T-cell (primary cell): ENCODE measurements around the gene SRMS. TPM values are rescaled to one million over a fixed set of nuclear protein-coding genes. Genes with fewer than 3 reads are reported as not detected.
A peak's percentile ranks its signal among the peaks of the same experiment; 100 is the strongest.

Experiments used
- ATAC-seq, 4 experiments: fragments of 200-7000 bp in 3 of 4; fragments of 150-1000 bp in 1 of 4; cut with Tn5 transposase; replicated peaks in 1 of 4; 1 replicate in 3 of 4; 2 replicates in 1 of 4; pipeline ENCODE4 v1.10.0; 2021; ENCODE audit warnings: moderate library complexity in 3 of 4, mild to moderate bottlenecking in 2 of 4, moderate number of reproducible peaks in 1 of 4
- CTCF ChIA-PET, 2 donors: fragments of 300-600 bp; sonication (Branson Sonifier 250); formaldehyde crosslinking; loops; one replicate each; lab custom pipeline; 2022; ENCODE audit warnings: antibody characterized with exemption in 2 of 2; lab: Charles Lee
- POLR2A ChIA-PET, 2 donors: fragments of 300-600 bp; sonication (Branson Sonifier 250); formaldehyde crosslinking; loops; one replicate each; lab custom pipeline; 2022; ENCODE audit warnings: antibody characterized with exemption in 2 of 2; lab: Charles Lee
- DNase-seq, 35 experiments: peaks; one replicate each; pipeline versions ENCODE4 v3.0.0 to v3.0.0-alpha.2; 2013 to 2023
- H3K27ac ChIP-seq: one replicate; pipeline ENCODE4 v1.5.1; 2013; ENCODE audit warnings: low read length
- H3K27me3 ChIP-seq, 2 experiments: replicated peaks in 1 of 2; 1 replicate in 1 of 2; 2 replicates in 1 of 2; pipeline versions ENCODE4 v1.6.1 to v1.7.0; 2013; ENCODE audit warnings: low read length in 1 of 2, mixed read lengths in 1 of 2; ENCODE audit not compliant: control insufficient read depth in 2 of 2, insufficient read depth in 2 of 2; ENCODE audit errors: extremely low read depth in 1 of 2
- H3K36me3 ChIP-seq, 2 donors: 1 replicate in 1 of 2; 2 replicates in 1 of 2; pipeline versions ENCODE4 v1.6.1 to v1.7.0; 2013; ENCODE audit warnings: low read length in 1 of 2; ENCODE audit not compliant: control insufficient read depth in 2 of 2, insufficient read depth in 1 of 2; ENCODE audit errors: extremely low read depth in 1 of 2
- H3K4me1 ChIP-seq, 2 experiments: 1 replicate in 1 of 2; 2 replicates in 1 of 2; pipeline versions ENCODE4 v1.6.1 to v1.7.0; 2013; ENCODE audit warnings: low read length in 2 of 2, mixed read lengths in 1 of 2; ENCODE audit not compliant: insufficient read depth in 2 of 2, control insufficient read depth in 1 of 2; ENCODE audit errors: extremely low read depth in 1 of 2
- H3K4me3 ChIP-seq, 2 donors: 1 replicate in 1 of 2; 2 replicates in 1 of 2; pipeline versions ENCODE4 v1.5.1 to v1.7.0; 2013; ENCODE audit warnings: mild to moderate bottlenecking in 2 of 2, low read length in 1 of 2, moderate library complexity in 1 of 2; ENCODE audit not compliant: control insufficient read depth in 1 of 2; ENCODE audit errors: extremely low read depth in 1 of 2
- H3K9me3 ChIP-seq: 2 replicates; pipeline ENCODE4 v1.7.0; 2013
- H3K27ac Mint-ChIP-seq, 2 donors: one replicate each; pipeline ENCODE4 v1.8.0; 2020 to 2021; ENCODE audit warnings: mild to moderate bottlenecking in 2 of 2, mixed read lengths in 2 of 2
- H3K27me3 Mint-ChIP-seq, 2 donors: one replicate each; pipeline ENCODE4 v1.8.0; 2021 to 2022; ENCODE audit warnings: mixed read lengths in 2 of 2
- H3K36me3 Mint-ChIP-seq: one replicate; pipeline ENCODE4 v1.8.0; 2021; ENCODE audit warnings: mixed read lengths
- H3K4me1 Mint-ChIP-seq, 3 donors: one replicate each; pipeline ENCODE4 v1.8.0; 2020 to 2022; ENCODE audit warnings: mixed read lengths in 3 of 3, mild to moderate bottlenecking in 1 of 3
- H3K4me3 Mint-ChIP-seq, 3 donors: one replicate each; pipeline ENCODE4 v1.8.0; 2020 to 2022; ENCODE audit warnings: mild to moderate bottlenecking in 3 of 3, mixed read lengths in 3 of 3, moderate library complexity in 3 of 3
- H3K9me3 Mint-ChIP-seq, 3 donors: one replicate each; pipeline ENCODE4 v1.8.0; 2020 to 2022; ENCODE audit warnings: mixed read lengths in 3 of 3
- WGBS: methylation state at CpG from one replicate; pipeline ENCODE4 v1.1.5; 2013; ENCODE audit warnings: missing lambda C conversion rate; ENCODE audit not compliant: insufficient coverage; 5-methylcytosine and 5-hydroxymethylcytosine counted together
- total RNA-seq, 35 experiments: library from RNA in 6 of 35; stranded (reverse) in 6 of 35; fragments of 120-200 nt in 1 of 35; gene quantifications; one replicate each; pipeline versions ENCODE4 v1.2.1 to v1.2.4 and lab custom pipeline; 2013 to 2026

Gene SRMS
- total RNA-seq, 5 donors from 2014 or later (not counting 1 experiment from before 2014, with no cell fraction given) = not detected

DNA sequence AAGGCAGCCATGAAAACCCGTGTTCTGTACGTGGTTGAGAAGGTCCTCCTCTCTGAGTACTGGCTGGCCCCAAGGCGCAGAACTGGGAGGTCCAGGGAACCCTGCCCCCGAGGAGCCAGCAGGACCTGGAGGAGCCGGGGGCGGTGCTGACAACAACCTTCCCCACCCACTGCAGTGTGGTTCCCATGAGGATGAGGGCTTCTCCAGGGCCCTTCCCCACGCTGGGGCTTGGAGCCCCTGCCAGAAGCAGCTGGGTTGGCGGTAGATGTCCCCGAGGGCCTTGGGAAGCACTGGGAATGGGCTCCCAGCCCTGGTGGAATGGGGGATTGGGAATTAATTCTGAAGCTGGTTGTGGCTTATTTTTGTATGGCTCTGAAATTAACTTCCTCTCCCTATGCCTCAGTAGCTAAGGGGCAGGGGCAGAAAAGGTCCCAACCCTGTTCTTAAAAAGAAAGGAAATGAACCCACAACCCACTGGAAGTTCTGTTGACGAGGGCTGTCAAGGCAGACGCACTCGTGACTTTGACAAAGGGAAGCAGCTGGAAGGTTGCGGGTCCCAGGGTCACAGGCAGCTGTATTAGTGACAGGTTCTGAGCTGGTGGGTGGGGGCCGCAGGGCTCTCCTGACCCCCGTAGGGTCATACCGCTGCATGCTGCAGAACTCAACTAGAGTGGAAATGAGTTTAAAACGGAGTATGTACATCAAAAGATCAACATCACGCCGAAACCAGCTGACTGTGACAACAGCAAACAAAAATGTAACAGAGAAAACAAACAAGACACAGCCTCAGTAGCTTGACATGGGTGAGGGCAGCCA is 40.4 kb upstream of the SRMS start:
- ChIA-PET POLR2A (no interaction called here), CTCF (no interaction called here)
- ATAC-seq = peak; percentile 17 to 86 (median 54)
- no peaks in the 10 kb centered on the region for H3K9me3 ChIP-seq
- H3K27ac ChIP-seq = no peak overlapping the region
- WGBS = 61% methylated on average over 6 of the region's 19 CpGs
- no peak overlapping the region for H3K4me3 ChIP-seq
- H3K4me3 Mint-ChIP-seq = peak overlapping the region in 1 of 3 donors; percentile 65
- H3K36me3 ChIP-seq = peaks cover 18 to 35% of the 10 kb centered on the region in 2 donors
- H3K4me1 ChIP-seq = peaks cover 2 to 21% of the 10 kb centered on the region in 2 experiments
- H3K4me1 Mint-ChIP-seq = peaks cover 12 to 21% (median 13%) of the 10 kb centered on the region in 3 donors
- no peaks in the 10 kb centered on the region for H3K9me3 Mint-ChIP-seq
- peaks cover 32% of the 10 kb centered on the region for H3K36me3 Mint-ChIP-seq
- H3K27me3 ChIP-seq = no peaks in the 10 kb centered on the region
- DNase-seq = peak in 15 of 35 experiments; percentile 14 to 57 (median 37)
- peak overlapping the region in 1 of 2 donors; percentile 66 for H3K27ac Mint-ChIP-seq
- H3K27me3 Mint-ChIP-seq = no peaks in the 10 kb centered on the region

- peaks cover 29% of the 10 kb centered on the region for H3K36me3 Mint-ChIP-seq
- CTCF ChIA-PET = no interaction called here
- ATAC-seq = no peak
- Histone ChIP-seq H3K9me3 (no peaks in the 10 kb centered on the region), H3K27me3 (no peaks in the 10 kb centered on the region), H3K4me1 (peaks cover 2 to 21% of the 10 kb centered on the region in 2 experiments), H3K4me3 (no peak overlapping the region), H3K27ac (no peak overlapping the region), H3K36me3 (peaks cover 11 to 28% of the 10 kb centered on the region in 2 donors)
- POLR2A ChIA-PET = no interaction called here
- peak overlapping the region in 1 of 3 donors; percentile 65 for H3K4me3 Mint-ChIP-seq
- no peak for DNase-seq
- H3K27ac Mint-ChIP-seq = no peak overlapping the region
- no peaks in the 10 kb centered on the region for H3K27me3 Mint-ChIP-seq
- H3K9me3 Mint-ChIP-seq = no peaks in the 10 kb centered on the region
- WGBS = 94% methylated on average over 5 of the region's 12 CpGs
- H3K4me1 Mint-ChIP-seq = peaks cover 12 to 21% (median 13%) of the 10 kb centered on the region in 3 donors
Observed at GRCh38 chr20:63587256-63587655, 39.7 kb upstream of the SRMS start.

DNA sequence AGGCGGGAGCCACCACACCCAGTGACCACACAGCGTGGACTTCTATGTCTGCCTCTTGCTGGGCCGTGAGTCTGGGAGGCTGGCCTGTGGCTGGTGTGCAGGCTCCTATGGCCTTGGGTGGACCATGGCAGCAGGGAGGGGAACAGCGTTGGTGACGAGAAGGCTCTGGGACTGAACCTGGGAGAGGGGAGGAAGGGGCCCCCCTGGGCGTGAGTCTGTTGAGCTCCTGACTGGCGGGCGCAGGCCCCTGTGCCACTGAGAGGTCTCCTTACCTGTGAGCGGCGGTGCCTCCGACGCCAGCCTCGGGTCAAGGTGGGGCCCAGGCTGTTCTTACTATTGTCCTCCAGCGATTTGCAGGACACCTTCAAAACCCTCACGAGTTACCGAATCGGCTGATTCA is 39.2 kb upstream of the SRMS start:
- Histone ChIP-seq H3K27ac (no peak overlapping the region), H3K4me1 (peaks cover 2 to 21% of the 10 kb centered on the region in 2 experiments), H3K36me3 (peaks cover 8 to 23% of the 10 kb centered on the region in 2 donors), H3K4me3 (no peak overlapping the region), H3K27me3 (no peaks in the 10 kb centered on the region), H3K9me3 (no peaks in the 10 kb centered on the region)
- ChIA-PET POLR2A (no interaction called here), CTCF (no interaction called here)
- DNase-seq (no peak), ATAC-seq (no peak)
- Mint-ChIP-seq H3K4me1 (peaks cover 12 to 21% (median 13%) of the 10 kb centered on the region in 3 donors), H3K9me3 (no peaks in the 10 kb centered on the region), H3K27ac (no peak overlapping the region), H3K27me3 (no peaks in the 10 kb centered on the region), H3K4me3 (peak overlapping the region in 1 of 3 donors; percentile 65), H3K36me3 (peaks cover 26% of the 10 kb centered on the region)
- WGBS = 87% methylated on average over 15 of the region's 17 CpGs

- ChIA-PET CTCF (interaction anchor here in 1 of 2 donors (0.6 kb wide), 1 partner anchor 131 kb away, joined by 3 read pairs; no protein-coding TSS in a partner anchor), POLR2A (no interaction called here)
- Mint-ChIP-seq H3K27ac (no peak overlapping the region), H3K36me3 (peaks cover 17% of the 10 kb centered on the region), H3K4me1 (peaks cover 12 to 23% (median 14%) of the 10 kb centered on the region in 3 donors), H3K9me3 (no peaks in the 10 kb centered on the region), H3K27me3 (no peaks in the 10 kb centered on the region), H3K4me3 (no peak overlapping the region)
- peaks cover 6 to 16% of the 10 kb centered on the region in 2 donors for H3K36me3 ChIP-seq
- no peaks in the 10 kb centered on the region for H3K9me3 ChIP-seq
- H3K27me3 ChIP-seq = peaks cover 0 to 6% of the 10 kb centered on the region in 2 experiments
- ATAC-seq = no peak
- no peak overlapping the region for H3K4me3 ChIP-seq
- peaks cover 2 to 25% of the 10 kb centered on the region in 2 experiments for H3K4me1 ChIP-seq
- no peak for DNase-seq
- 91% methylated on average over 18 of the region's 22 CpGs for WGBS
- no peak overlapping the region for H3K27ac ChIP-seq
Observed at GRCh38 chr20:63585616-63586565, 38.3 kb upstream of the SRMS start.

DNA sequence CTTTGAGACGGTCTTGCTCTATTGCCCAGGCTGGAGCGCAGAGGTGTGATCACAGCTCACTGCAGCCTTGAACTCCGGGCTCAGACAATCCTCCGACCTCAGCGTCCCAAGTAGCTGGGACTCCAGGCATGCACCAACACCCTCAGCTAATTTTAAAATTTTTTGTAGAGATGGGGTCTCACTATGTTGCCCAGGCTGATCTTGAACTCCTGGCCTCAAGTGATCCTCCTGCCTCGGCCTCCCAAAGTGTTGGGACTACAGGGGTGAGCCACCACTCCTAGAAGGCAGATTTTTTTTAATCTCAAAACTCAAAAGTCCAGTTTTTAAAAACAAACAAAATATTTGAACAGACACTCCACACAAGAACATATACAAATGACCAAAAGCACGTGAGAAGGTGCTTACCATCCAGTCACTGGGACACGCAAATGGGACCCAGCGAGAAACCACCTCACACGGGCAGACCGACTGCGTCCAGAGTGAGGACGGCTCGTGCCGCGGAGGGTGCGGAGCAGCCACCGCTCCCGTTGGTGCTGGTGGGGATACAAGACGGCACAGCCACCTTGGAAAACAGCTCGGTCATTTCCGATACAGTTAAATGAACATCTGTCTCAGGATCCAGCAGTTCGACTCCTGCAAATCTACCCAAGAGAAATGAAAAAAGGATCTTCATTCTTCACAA is 35.0 kb upstream of the SRMS start:
- no peaks in the 10 kb centered on the region for H3K9me3 Mint-ChIP-seq
- no peaks in the 10 kb centered on the region for H3K27me3 Mint-ChIP-seq
- Histone ChIP-seq H3K4me3 (no peak overlapping the region), H3K27me3 (peaks cover 0 to 25% of the 10 kb centered on the region in 2 experiments), H3K27ac (no peak overlapping the region), H3K4me1 (peaks cover 1 to 19% of the 10 kb centered on the region in 2 experiments), H3K36me3 (peaks cover 0 to 2% of the 10 kb centered on the region in 2 donors), H3K9me3 (no peaks in the 10 kb centered on the region)
- no peak for DNase-seq
- peaks cover 4% of the 10 kb centered on the region for H3K36me3 Mint-ChIP-seq
- ChIA-PET POLR2A (no interaction called here), CTCF (no interaction called here)
- peaks cover 11 to 18% (median 12%) of the 10 kb centered on the region in 3 donors for H3K4me1 Mint-ChIP-seq
- H3K4me3 Mint-ChIP-seq = no peak overlapping the region
- no peak overlapping the region for H3K27ac Mint-ChIP-seq
- WGBS = 95% methylated on average over 20 of the region's 23 CpGs
- ATAC-seq = no peak
